Measurements from ENCODE around the gene PHACTR1.

DNA sequence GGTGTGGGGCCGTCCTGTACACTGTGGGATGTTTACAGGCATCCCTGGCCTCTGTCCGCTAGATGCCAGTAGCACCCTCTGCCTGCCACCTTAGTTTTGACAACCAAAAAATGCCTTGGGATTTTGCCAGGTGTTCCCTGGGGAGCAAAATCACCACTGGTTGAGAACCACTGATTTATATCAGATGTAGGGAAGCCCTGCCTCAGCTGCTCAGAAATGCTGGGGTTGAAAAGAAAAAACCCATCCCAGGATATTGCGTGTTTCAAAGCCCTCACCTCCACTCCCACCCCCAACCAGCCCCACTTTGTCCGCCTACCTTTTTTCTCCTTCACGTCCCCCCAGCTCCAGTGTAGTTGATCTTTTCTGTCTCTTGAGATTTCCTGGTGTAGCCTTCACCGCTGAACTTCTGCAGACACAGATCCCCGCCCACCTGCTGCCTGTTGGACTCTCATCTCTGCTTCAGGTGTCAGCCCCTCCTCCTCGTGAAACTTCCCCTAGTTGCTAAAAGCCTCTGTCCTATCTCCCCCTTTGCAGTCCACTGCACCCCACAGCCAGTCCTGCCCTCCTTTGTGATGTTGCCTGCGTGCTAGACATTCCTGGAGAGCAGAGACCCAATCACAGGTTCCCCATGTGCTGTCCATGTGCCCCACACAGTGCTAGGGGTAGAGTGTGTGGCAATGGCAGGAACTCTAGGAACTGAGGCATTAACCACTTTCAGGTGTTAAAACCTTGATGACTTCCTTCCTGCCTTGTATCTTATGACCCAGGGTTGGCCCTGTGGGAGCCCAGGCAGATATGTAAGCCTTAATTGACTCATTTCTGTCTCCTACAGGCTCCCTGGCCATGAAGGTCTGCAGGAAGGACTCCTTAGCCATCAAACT, 512.9 kb downstream of the PHACTR1 start:
- TF ChIP-seq, protein P1, sequence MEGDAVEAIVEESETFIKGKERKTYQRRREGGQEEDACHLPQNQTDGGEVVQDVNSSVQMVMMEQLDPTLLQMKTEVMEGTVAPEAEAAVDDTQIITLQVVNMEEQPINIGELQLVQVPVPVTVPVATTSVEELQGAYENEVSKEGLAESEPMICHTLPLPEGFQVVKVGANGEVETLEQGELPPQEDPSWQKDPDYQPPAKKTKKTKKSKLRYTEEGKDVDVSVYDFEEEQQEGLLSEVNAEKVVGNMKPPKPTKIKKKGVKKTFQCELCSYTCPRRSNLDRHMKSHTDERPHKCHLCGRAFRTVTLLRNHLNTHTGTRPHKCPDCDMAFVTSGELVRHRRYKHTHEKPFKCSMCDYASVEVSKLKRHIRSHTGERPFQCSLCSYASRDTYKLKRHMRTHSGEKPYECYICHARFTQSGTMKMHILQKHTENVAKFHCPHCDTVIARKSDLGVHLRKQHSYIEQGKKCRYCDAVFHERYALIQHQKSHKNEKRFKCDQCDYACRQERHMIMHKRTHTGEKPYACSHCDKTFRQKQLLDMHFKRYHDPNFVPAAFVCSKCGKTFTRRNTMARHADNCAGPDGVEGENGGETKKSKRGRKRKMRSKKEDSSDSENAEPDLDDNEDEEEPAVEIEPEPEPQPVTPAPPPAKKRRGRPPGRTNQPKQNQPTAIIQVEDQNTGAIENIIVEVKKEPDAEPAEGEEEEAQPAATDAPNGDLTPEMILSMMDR (conservative IDR thresholded peaks at IDR 0.05 in 1 of 2, IDR thresholded peaks at IDR 0.05 in 1 of 2; ENCODE audit: low read depth in 1 of 2, low read length in 2 of 2) = no peak
- TF ChIP-seq EZH2 (IDR thresholded peaks at IDR 0.05; ENCODE audit: low read length, missing control alignments) = no peak

Measured in fibroblast of lung (primary cell).